ENCODE data around the gene ATP13A2.
A peak's percentile ranks its signal among the peaks of the same experiment; 100 is the strongest.
"Not testable (repeated sequence)": the region's sequence is repeated elsewhere in the genome, so short reads cannot be mapped to it uniquely, and the experiment has no call there.

Gene ATP13A2

DNA sequence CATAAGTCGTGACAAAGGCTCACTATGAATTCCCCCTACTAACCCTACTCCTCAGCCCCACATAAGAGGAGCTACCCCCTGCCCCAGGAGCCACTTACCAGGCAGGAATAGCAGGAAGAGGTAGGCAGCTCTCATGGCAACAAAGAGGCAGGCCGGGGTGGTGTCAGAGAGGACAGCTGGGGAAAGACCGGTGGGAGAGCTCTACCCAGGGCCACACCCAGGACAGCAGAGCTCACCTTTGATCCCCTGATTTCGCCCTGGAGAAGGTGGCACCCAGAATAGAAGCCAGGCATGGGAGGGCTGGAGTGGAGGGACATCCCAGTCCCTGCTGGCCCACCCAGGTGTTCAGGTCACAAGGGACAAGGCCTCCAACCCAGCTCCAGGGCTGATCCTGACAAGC lies 33.6 kb downstream of the ATP13A2 start:
- DNase-seq = no peak

DNA sequence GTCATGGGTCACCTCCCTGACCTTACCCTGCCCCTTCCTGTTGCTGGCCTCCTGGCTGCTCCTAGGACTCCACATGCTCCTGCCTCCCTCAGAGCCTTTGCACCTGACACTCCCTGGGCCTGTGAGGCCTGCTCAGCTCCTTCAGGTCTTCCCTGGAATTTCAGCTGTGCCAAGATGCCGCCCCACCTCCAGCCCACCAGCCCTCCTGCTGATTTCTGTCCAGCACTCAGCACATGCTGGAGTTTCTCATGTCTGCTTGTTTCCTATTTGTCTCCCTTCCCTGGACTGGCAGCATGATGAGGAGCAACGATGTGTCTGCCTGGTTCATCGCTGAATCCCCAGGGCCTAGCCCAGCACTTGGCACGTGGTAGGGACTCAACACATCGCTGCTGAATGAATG lies 34.4 kb downstream of the ATP13A2 start:
- DNase-seq = no peak

DNA sequence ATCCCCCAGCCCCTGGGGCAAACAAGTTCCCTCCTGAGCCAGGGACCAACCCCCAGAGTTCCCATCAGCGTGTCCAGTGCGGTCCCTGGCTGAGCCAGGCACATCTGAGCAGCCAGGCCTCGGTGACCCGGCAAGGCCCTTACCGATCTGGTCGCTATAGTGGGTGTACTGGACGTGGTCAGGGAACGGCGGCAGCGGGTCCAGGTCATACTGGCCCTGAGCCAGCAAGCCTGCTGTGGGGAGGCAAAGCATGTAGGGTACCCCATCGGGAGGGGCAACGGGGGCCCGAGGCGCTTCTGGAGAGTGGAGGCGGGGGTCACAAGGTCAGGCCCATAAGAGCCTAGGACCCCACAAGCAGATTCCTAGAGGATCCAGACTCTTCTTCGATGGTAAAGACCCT lies 34.8 kb downstream of the ATP13A2 start:
- no peak for DNase-seq

DNA sequence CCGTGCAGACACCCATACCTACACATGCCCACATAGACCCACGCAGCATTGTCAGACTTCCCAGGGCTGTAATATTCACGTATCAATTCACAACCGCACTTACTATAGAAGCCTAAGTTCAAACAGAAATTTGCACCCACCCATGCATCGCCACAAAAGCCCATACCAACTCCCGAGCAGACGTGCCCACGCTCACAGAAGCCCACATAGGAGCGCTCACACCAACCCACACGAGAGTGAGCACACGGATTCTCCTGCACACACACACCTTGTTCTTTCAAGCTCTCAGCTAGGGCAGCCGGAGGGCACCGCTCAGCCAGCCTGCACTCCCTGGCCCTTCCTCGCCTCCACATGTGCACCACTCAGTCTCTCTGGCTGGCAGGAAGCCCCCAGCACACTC lies 35.9 kb downstream of the ATP13A2 start:
- no peak for DNase-seq

DNA sequence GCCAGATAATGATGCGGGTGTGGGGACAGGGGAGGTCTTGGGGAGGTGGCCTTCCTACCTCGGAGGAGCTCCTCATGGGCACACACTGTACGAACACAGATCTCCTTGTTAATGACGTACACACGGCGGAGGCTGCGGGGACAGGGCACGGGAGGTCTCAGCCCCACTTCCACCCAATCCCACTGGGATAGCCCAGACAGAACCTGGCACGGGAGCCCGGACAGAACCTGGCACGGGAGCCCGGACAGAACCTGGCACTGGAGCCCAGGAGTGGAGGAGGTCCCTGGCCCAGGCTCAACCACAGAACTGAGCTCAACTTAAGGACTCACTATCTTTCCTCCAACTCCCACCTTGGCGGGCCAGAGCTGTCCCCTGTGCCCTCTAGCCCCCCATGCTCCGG lies 36.5 kb downstream of the ATP13A2 start:
- no peak for DNase-seq

DNA sequence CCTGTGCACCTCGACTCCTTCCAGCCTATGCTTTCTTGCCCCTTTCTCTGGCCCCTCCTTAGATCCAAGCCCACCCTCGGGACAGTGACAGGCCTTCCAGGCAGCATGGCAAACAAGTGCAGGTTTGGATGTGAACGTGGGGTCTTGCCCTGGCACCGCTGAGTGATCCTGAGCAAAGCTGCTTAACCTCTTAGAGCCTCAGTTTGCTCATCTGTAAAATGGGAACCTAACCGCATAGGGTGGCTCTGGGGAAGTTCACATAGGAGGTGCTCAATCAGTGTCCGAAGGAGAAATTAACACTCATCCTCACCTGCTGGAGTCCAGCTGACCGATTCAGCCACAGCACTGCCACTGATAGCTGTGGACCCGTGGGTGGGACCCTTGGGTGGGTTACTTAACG lies 38.5 kb downstream of the ATP13A2 start:
- no peak for DNase-seq

DNA sequence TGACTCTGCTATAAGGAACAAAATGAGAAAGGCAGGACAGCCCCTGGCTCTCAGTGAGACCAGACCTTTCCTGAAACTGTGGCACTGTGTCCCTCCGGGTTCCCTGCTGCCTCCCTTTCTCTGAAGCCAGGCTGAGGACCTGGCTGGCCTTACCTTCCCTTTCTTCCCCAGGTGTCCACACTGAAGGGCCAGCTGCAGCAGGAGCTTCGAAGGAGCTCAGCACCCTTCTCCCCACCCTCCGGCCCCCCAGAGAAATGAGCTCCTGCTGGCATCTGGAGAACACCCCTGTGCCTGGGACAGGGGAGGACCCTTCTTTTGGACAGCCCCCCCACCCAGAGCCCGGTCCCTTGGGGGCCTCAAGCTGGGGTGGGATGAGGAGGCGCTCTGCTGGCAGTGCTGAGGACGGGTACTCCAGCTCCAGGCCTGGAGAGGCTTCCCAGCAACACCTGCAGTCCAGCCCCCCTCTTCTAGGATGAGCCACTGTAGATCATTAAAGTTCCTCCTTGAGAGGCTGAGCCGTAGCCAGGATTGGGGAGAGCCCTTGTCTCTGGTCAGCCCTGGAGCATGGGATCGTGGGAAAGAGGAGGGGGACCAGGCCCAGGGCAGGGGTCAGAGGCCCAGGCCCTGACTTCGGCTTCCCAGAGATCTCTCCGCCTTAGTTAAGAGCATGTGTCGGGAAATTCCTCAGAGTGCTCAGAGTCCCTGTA lies 39.4 kb downstream of the ATP13A2 start:
- no peak for DNase-seq

DNA sequence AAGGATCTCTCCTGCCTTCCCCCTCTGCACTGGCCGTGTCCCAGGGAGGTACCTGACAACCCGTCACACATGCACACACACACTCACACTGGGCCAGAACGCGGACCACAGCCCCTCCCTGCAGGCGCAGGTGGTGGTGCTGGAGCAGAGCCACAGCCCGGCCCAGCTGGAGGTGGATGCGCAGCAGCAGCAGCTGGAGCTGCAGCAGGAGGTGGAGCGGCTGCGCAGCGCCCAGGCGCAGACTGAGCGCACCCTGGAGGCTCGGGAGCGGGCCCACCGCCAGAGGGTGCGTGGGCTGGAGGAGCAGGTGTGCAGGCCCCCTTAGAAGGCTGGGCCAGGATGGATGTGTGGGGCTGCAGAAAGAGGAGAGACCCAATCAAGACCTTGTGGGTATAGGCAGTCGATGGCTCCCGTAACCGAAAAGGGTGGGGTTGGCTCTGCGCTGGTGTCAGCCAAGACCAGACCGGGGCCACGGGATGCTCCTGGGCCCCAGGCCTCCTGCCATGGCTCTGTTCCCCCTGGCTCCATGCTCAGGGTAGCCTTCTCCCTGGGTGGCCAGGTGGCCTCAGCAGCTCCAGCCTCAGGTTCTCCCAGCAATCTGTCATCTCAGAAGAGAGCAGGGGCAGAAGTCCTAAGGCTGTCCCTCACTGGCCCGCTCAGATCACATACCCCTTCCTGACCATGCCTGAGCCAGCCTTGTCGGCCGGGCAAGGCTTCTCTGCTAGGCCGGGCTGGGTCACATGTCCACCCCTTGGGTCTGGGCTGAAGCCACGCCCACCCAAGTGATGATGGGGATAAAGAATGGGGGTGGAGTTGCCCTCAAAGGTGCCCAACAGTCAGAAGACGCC lies 40.2 kb downstream of the ATP13A2 start:
- peak; percentile 41 for DNase-seq

DNA sequence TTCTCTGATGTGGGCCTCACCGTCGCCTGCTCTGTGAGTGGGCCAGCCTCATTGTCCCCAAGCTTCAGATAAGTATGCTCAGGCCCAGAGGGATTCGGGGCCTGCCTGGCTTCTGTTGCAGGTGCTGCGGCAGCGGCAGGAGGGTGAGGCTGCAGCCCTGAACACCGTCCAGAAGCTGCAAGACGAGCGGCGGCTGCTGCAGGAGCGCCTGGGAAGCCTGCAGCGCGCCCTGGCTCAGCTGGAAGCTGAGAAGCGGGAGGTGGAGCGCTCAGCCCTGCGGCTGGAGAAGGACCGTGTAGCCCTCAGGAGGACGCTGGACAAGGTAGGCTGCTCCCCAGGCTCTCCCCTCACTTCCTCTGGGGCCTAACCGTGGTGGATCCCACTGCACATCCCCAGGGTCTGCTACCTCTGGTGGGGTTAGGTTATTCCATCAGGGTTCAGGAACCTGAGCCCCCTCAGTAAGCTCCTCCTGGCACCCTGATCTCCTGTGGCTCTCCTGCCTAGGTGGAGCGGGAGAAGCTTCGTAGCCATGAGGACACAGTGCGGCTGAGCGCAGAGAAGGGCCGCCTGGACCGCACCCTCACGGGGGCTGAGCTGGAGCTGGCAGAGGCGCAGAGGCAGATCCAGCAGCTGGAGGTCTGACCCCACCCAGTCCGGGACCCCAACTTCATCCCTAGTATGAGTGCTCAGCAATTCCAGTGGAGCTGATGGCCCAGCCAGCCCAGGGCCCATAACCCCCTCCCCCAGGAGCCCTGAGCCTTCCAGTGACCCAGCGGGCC lies 41.4 kb downstream of the ATP13A2 start:
- no peak for DNase-seq

DNA sequence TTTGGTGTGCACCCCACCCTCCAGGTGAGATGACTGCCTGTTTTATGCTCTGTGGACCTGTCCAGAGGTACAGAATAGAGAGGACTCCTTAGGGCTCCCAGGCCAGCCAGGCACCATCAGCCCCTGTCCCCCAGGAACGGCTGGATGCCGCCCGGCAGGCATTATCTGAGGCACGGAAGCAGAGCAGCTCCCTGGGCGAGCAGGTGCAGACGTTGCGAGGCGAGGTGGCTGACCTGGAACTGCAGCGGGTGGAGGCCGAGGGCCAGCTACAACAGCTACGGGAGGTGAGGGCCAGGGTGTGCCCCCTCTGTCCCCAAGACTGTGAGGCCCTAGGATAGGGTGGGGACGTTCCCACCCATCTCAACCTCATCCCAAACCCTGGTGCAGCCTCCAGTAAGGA lies 42.1 kb downstream of the ATP13A2 start:
- no peak for DNase-seq

DNA sequence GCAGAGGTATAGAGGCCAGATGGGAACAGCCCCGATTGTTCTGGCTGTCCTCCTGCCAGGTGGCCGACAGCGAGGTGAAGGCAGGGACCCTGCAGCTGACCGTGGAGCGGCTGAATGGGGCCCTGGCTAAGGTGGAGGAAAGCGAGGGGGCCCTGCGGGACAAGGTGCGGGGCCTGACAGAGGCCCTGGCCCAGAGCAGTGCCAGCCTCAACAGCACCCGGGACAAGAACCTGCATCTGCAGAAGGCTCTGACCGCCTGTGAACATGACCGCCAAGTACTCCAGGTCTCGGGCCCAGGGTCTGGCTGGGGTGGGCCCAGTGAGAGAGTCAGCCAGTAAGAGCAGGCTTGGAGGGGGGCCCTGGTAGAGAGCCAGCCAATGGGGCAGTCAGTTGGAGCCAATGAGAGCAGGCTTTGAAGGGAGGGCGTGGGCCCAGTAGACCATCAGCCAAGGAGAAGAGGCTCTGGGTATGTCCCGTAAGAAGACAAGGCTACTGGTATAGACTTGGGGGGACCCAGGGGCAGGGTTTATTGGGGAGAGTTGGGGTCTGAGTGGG lies 42.6 kb downstream of the ATP13A2 start:
- DNase-seq = no peak

DNA sequence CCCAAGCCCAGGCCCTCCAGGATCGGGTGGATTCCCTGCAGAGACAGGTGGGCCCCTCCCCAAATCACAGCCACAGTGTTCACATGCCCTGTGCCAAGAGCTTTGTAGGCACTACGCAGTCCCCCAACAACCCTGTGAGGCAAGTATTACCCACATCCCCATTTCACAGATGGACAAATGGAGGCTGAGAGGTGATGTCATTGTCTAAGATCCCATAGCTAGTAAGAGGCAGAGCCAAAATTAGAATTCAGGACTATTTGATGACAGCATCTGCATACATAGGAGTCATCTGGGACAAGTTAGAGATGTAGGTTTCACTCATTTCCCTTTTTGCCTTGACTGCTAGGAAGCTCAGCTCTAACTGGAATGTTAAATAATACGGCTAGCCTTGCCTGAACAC lies 43.4 kb downstream of the ATP13A2 start:
- DNase-seq = no peak

DNA sequence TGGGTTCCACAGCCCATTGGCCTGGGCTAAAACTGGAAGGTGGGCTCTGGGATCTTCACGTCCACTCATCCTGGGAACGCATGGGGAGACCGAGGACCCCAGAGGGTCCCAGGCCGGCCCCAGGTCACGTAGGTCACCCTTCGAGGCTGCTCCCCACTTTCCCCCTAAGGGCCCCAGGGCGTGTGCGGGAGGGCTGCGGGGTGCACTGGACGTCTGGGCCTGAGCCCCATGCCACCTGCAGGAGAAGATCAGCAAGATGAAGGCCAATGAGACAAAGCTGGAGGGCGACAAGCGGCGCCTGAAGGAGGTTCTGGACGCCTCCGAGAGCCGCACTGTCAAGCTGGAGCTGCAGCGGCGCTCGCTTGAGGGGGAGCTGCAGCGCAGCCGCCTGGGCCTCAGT lies 43.8 kb downstream of the ATP13A2 start:
- DNase-seq = no peak

DNA sequence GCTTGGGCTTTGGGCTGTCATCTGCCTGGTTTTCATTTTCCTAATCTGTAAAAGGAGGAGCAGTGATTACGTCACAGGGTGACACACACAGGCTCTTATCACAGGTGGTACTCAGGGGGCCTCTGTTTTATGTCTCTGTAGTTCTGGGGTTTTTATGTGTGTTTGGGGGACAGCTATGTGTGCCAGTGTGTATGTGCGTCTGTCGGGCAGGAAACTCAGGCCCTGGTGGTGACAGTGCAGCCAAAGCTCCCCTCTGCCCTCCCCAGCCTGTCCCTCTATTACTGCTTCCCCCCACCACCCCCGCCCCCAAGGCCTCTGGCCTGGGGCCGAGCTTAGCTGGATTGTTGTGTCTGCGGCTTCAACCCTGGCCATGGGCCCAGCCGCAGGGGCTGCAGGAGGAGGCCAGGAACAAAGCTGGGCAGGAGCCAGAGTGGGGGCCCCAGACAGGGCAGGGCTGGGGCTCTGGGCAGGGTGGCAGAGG lies 44.6 kb downstream of the ATP13A2 start:
- DNase-seq = peak; percentile 96

DNA sequence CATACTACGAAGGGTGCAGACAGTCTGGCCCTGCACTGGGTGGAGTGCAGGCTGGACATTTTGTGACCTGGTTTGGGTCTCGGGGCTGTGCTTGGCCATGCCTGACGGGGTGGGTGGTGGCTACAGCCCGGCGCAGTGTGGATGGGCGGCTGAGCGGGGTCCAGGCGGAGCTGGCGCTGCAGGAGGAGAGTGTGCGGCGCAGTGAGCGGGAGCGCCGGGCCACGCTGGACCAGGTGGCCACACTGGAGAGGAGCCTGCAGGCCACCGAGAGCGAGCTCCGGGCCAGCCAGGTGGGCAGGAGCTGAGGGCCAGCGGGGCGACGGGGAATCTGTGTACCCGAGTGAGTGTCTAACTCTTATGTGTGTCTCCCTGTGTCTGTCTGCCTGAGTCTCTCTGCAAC lies 45.4 kb downstream of the ATP13A2 start:
- no peak for DNase-seq

DNA sequence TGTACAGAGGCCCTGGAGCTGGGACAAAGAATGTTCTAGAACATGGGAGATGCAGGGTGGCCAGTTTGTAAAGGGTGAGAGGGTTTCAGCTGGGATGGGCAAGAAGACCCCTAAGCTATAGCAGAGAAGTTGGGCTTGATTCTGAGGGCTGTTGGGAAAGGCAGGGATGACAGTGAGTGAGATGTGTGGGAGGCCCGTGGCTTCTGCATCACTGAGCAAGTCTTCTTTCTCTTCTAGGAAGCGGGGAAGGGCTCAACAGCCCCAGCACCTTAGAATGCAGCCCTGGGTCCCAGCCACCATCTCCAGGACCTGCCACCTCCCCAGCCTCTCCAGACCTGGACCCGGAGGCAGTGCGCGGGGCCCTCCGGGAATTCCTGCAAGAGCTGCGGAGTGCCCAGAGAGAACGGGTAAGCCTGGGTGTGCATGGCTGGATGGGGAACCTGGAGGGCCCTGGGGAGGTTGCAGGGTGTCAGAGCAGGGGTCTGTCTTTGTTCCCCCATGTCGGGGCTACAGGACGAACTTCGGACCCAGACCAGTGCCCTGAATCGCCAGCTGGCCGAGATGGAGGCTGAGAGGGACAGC lies 46.2 kb downstream of the ATP13A2 start:
- DNase-seq = no peak

DNA sequence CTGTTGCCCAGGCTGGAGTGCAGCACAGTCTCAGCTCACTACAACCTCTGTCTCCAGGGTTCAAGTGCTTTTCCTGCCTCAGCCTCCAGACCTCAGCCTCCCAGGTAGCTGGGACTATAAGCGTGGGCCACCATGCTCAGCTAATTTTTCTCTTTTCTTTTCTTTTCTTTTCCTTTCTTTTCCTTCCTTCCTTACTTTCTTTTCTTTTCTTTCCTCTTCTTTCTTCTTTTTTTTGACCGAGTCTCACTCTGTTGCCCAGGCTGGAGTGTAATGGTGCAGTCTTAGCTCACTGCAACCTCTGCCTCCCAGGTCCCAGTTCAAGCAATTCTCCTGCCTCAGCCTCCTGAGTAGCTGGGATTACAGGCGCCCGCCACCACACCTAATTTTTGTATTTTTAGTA lies 47.6 kb downstream of the ATP13A2 start:
- DNase-seq = not testable (repeated sequence)

DNA sequence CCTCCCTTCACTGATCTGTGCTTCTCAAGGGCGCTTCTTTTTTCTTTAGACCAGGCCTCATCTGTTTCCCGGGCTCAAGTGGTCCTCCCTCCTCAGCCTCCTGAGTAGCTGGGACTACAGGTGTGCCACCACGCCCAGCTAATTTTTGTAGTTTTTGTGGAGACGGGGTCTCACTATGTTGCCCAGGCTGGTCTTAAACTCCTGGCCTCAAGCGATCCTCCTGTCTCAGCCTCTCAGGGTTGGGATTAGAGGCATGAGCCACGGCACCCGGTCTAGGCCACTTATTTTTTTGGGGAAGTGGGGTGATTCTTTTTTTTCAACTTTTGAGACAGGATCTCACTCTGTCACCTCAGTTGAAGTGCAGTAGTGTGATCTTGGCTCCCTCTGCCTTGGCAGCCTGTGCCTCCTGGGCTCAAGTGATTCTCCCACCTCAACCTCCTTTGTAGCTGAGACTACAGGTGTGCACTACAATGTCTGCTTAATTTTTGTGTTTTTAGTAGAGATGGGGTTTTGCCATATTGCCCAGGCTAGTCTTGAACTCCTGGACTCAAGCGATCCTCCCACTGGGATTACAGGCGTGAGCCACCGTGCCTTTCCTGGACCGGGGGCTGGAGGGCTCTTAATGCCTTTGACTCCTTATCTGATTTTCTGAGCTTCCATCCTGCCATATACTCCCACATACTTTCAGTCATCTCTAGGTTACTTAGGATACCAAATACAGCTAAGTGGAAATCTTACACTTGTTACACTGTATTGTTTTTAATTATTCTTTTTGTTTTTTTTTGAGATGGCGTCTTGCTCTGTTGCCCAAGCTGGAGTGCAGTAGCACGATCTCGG lies 50.2 kb downstream of the ATP13A2 start:
- DNase-seq = no peak

DNA sequence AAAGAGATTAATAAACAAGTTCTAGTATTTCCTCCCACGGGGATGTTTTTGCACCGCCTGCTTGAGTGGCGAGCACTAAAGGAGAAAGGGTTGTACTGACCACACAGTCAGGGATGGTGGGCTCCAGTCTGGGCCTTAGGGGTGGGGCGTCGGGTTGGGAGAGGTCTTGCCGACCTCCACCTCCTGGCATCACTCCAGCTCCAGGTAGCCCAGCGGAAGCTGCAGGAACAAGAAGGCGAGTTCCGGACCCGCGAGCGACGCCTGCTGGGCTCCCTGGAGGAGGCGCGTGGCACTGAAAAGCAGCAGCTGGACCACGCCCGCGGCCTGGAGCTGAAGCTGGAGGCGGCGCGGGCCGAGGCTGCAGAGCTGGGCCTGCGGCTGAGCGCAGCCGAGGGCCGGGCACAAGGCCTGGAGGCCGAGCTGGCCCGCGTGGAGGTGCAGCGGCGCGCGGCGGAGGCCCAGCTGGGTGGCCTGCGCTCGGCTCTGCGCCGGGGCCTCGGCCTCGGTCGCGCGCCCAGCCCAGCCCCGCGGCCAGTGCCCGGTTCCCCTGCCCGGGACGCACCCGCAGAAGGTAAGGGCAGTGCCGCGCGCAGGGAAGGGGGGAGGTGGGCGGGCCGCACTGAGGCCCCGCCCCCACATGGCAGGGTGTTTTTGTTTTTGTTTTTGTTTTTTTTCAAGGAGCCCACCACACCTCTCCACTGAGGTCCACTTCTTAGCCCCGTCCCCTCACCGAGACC lies 51.0 kb downstream of the ATP13A2 start:
- peak; percentile 77 for DNase-seq

DNA sequence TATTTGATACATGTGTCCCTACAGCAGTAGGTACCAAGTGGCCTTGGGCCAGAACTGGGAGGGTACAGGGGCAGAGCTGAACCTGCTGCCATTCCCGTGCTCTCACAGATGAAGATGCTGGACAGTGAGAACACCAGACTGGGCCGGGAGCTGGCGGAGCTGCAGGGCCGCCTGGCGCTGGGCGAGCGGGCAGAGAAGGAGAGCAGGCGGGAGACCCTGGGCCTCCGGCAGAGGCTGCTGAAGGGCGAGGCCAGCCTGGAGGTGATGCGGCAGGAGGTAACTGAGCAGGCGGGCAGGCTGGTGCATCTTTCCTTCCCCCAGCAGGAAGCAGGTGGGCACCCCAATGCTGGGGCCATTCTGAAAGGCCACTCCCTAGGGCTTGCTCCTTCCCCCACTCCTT lies 53.3 kb downstream of the ATP13A2 start:
- DNase-seq = no peak

DNA sequence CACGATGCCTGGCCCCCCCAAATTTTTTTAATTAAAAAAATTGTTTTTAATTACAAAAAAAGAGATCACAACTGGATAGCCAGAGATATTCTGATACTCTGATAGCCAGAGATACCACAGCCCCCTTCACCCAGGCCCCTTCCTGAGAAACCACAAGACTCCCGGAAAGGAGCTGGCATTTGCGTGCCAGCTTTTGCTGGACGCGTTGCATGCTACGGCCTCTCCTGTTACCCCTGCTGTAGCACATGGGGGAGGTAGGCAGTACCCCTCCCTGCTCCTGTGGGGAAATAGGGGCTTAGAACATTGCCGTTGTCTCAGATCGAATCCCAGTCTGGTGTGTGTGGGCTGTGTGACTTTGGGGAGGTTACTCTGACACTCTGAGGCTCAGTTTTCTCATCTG lies 54.0 kb downstream of the ATP13A2 start:
- DNase-seq = no peak
